B cell (primary cell): ENCODE measurements around the gene TTLL11. TPM values are rescaled to one million over a fixed set of nuclear protein-coding genes. Genes with fewer than 3 reads are reported as not detected.

Experiments
- ATAC-seq: fragments of 200-7000 bp; cut with Tn5 transposase; one replicate; pipeline ENCODE4 v1.10.0; 2021; ENCODE audit warnings: low read depth, mild to moderate bottlenecking, moderate number of reproducible peaks, moderate library complexity
- CTCF ChIA-PET: fragments of 350-600 bp; sonication (Branson Sonifier 250); formaldehyde crosslinking; loops from one replicate; lab custom pipeline; 2021; ENCODE audit warnings: antibody characterized with exemption, inconsistent platforms; lab: Charles Lee
- POLR2A ChIA-PET: fragments of 350-600 bp; sonication (Branson Sonifier 250); formaldehyde crosslinking; loops from one replicate; lab custom pipeline; 2021; ENCODE audit warnings: antibody characterized with exemption; lab: Charles Lee
- DNase-seq: peaks from one replicate; pipeline ENCODE4 v3.0.0; 2013
- H2AFZ ChIP-seq: 2 replicates; pipeline ENCODE4 v1.6.1; 2012; ENCODE audit warnings: mild to moderate bottlenecking, low read depth, low read length; ENCODE audit not compliant: insufficient read depth, poor library complexity, severe bottlenecking
- H3K27ac ChIP-seq, 2 donors: 1 replicate in 1 of 2; 2 replicates in 1 of 2; pipeline ENCODE4 v1.5.1; 2012 to 2013; ENCODE audit warnings: low read length in 2 of 2, mild to moderate bottlenecking in 2 of 2, moderate library complexity in 1 of 2
- H3K27me3 ChIP-seq, 4 experiments: fragments of 200-600 bp in 1 of 4; sonication (generic) in 1 of 4; replicated peaks in 1 of 4; 1 replicate in 2 of 4; 2 replicates in 2 of 4; pipeline versions ENCODE4 v1.6.1 to v1.7.0; 2013 to 2016; ENCODE audit warnings: low read length in 3 of 4, mild to moderate bottlenecking in 2 of 4, mixed read lengths in 1 of 4, moderate library complexity in 1 of 4; ENCODE audit not compliant: insufficient read depth in 4 of 4, control insufficient read depth in 3 of 4; ENCODE audit errors: control extremely low read depth in 1 of 4
- H3K36me3 ChIP-seq, 2 experiments: replicated peaks in 1 of 2; 1 replicate in 1 of 2; 2 replicates in 1 of 2; pipeline versions ENCODE4 v1.6.1 to v1.7.1; 2013; ENCODE audit warnings: low read length in 1 of 2; ENCODE audit not compliant: insufficient read depth in 2 of 2, control insufficient read depth in 1 of 2; ENCODE audit errors: control extremely low read depth in 1 of 2, extremely low read depth in 1 of 2
- H3K4me1 ChIP-seq, 2 donors: fragments of 200-600 bp in 1 of 2; sonication (generic) in 1 of 2; 1 replicate in 1 of 2; 2 replicates in 1 of 2; pipeline versions ENCODE4 v1.5.1 to v1.6.1; 2013 to 2017; ENCODE audit warnings: low read length in 2 of 2; ENCODE audit not compliant: control insufficient read depth in 2 of 2, insufficient read depth in 2 of 2
- H3K4me2 ChIP-seq: replicated peaks from 2 replicates; pipeline ENCODE3; 2012; ENCODE audit warnings: mild to moderate bottlenecking, low read depth, low read length; ENCODE audit not compliant: poor library complexity, severe bottlenecking
- H3K4me3 ChIP-seq, 5 experiments: fragments of 200-600 bp in 1 of 5; sonication (generic) in 1 of 5; 1 replicate in 3 of 5; 2 replicates in 2 of 5; pipeline versions ENCODE4 v1.5.1 to v1.7.0; 2011 to 2016; ENCODE audit warnings: low read length in 4 of 5, mild to moderate bottlenecking in 4 of 5, low read depth in 2 of 5, control low read depth in 1 of 5, moderate library complexity in 1 of 5; ENCODE audit not compliant: insufficient read depth in 1 of 5; ENCODE audit errors: control extremely low read depth in 1 of 5, extremely low read depth in 1 of 5
- H3K79me2 ChIP-seq: fragments of 200-600 bp; sonication (generic); one replicate; pipeline ENCODE4 v1.6.0; 2016; ENCODE audit warnings: low read length; ENCODE audit not compliant: control insufficient read depth, insufficient read depth
- H3K9ac ChIP-seq: fragments of 200-600 bp; sonication (generic); 2 replicates; pipeline ENCODE4 v1.6.1; 2017; ENCODE audit warnings: mild to moderate bottlenecking, low read length, moderate library complexity
- H3K9me3 ChIP-seq, 3 donors: one replicate each; pipeline versions ENCODE4 v1.6.1 to v1.7.1; 2013; ENCODE audit warnings: low read length in 2 of 3; ENCODE audit not compliant: control insufficient read depth in 2 of 3, insufficient read depth in 1 of 3; ENCODE audit errors: control extremely low read depth in 1 of 3
- H4K20me1 ChIP-seq: 2 replicates; pipeline ENCODE4 v1.6.0; 2012; ENCODE audit warnings: mild to moderate bottlenecking, low read length; ENCODE audit not compliant: insufficient read depth, control insufficient read depth, poor library complexity, severe bottlenecking
- H3K27ac Mint-ChIP-seq: one replicate; pipeline ENCODE4 v1.8.0; 2021; ENCODE audit warnings: mixed read lengths
- H3K27me3 Mint-ChIP-seq: one replicate; pipeline ENCODE4 v1.8.0; 2021; ENCODE audit warnings: mixed read lengths
- H3K4me1 Mint-ChIP-seq: one replicate; pipeline ENCODE4 v1.8.0; 2021; ENCODE audit warnings: mixed read lengths
- H3K4me3 Mint-ChIP-seq: one replicate; pipeline ENCODE4 v1.8.0; 2021; ENCODE audit warnings: mixed read lengths
- H3K9me3 Mint-ChIP-seq: one replicate; pipeline ENCODE4 v1.8.0; 2022; ENCODE audit warnings: mixed read lengths; ENCODE audit not compliant: insufficient read depth
- CTCF ChIP-seq: fragments of 200-600 bp; IDR thresholded peaks from one replicate; pipeline ENCODE4 v1.8.0; 2022; ENCODE audit warnings: antibody characterized with exemption, mild to moderate bottlenecking
- EZH2 ChIP-seq: IDR thresholded peaks from 2 replicates; pipeline ENCODE4 v1.6.1; 2012; ENCODE audit warnings: borderline replicate concordance, low read depth, mild to moderate bottlenecking, moderate library complexity, low read length; ENCODE audit not compliant: insufficient read depth, poor library complexity, severe bottlenecking
- WGBS: methylation state at CpG from one replicate; pipeline ENCODE4 v1.1.5; 2013; ENCODE audit warnings: missing lambda C conversion rate; ENCODE audit not compliant: insufficient coverage; 5-methylcytosine and 5-hydroxymethylcytosine counted together
- intact Hi-C: fragments of 100-400 bp; cut with micrococcal nuclease; formaldehyde crosslinking; loops from one replicate; pipeline ENCODE4 v1.10.0; 2022
- polyA plus RNA-seq: library from polyadenylated mRNA; depleted of rRNA; stranded (reverse); fragments of >200 nt; gene quantifications from 2 replicates; pipeline ENCODE4 v1.2.3, GENCODE V29; 2012
- total RNA-seq, 2 donors: library from RNA; stranded (reverse); fragments of 120-200 nt in 1 of 2; gene quantifications; 1 replicate in 1 of 2; 2 replicates in 1 of 2; pipeline versions ENCODE4 v1.2.3 to v1.2.4, GENCODE V29; 2013 to 2022

Gene TTLL11
- total and polyA plus RNA-seq, 2 donors (not counting 1 experiment from before 2014, with no cell fraction given) = 3.6 to 3.8 TPM

GRCh38 chr9:122134822-122135528 is 41.9 kb upstream of the TTLL11 start:
- no peaks in the 10 kb centered on the region for H3K79me2 ChIP-seq
- no peak for ATAC-seq
- intact Hi-C loops = no loop called here

More at GRCh38 chr9:122134822-122135528, 41.9 kb upstream of the TTLL11 start:
- TF ChIP-seq EZH2 (no peak), CTCF (no peak)
- Histone ChIP-seq H2AFZ (no peak overlapping the region), H3K36me3 (no peaks in the 10 kb centered on the region), H4K20me1 (no peaks in the 10 kb centered on the region), H3K4me2 (no peak overlapping the region), H3K27ac (no peak overlapping the region), H3K4me1 (no peaks in the 10 kb centered on the region), H3K9ac (no peak overlapping the region), H3K4me3 (no peak overlapping the region), H3K27me3 (no peaks in the 10 kb centered on the region), H3K9me3 (no peaks in the 10 kb centered on the region)
- no peaks in the 10 kb centered on the region for H3K9me3 Mint-ChIP-seq
- no peaks in the 10 kb centered on the region for H3K4me1 Mint-ChIP-seq
- no peak overlapping the region for H3K27ac Mint-ChIP-seq
- 81% methylated on average over 4 of the region's 12 CpGs for WGBS
- ChIA-PET CTCF (interaction anchor here (0.9 to 1.2 kb wide), 3 partner anchors 10 to 12 kb away, joined by 3 to 6 read pairs (median 6); no protein-coding TSS in a partner anchor), POLR2A (no interaction called here)
- no peak overlapping the region for H3K4me3 Mint-ChIP-seq
- H3K27me3 Mint-ChIP-seq = peaks cover 20% of the 10 kb centered on the region
- DNase-seq = no peak
